ENCODE measurements around the gene THAP7.

Gene THAP7

DNA sequence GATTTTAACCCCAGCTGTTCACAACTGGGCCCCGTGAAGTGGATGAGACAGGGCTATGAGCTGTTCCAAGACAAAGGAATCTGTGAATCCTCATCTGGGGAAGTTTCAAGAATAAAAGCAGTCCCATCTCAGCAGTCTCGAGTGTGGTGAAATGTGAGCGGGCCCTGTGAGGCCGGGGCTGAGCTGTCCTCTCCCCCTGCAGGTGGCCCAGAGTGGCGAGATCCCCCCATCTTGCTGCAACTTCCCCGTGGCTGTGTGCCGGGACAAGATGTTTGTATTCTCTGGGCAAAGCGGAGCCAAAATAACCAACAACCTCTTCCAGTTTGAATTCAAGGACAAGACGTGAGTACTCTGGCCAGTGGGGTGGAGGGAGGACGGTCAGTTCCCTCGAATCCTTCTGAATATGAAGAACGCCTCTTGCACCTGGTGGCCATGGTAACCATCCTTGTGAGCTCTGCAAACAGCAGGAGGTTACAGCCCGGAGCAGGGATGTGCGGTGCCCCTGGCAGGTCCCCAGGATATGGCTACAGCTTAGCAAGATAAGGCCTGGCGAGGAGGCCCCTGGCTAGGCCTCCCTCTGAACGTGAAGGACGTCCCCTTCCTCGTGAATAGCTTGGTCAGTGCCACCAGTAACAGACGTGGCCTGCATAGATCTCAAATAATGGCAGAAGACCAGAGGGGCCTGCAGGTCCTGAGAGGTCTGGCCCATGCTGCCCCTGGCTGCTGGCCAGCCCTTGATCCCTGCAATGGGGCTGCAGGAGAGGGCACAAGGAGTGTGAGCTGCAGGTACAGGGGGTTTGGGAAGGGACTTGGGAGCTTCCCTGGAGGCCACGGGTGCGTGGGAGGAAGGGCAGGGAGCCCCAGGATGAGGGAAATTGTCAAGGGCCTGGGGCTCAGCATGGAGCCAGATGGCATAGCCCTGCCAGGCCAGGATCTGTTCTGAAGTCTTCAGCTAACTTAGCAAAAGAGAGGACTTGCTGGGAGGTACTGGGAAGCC lies 11.4 kb downstream of the THAP7 start:
- in situ Hi-C loops (cut with HindIII; ENCODE audit: low pct_ligation_motif_present, low sequenced_read_pairs) = no loop called here
- Histone ChIP-seq H3K36me3 (replicated peaks) (peaks cover 79% of the 10 kb centered on the region), H3K4me3 (ENCODE audit: low read depth, low read length) (no peak overlapping the region), H3K27me3 (replicated peaks) (no peaks in the 10 kb centered on the region), H3K27ac (no peak overlapping the region)
- TF ChIP-seq, protein P1, sequence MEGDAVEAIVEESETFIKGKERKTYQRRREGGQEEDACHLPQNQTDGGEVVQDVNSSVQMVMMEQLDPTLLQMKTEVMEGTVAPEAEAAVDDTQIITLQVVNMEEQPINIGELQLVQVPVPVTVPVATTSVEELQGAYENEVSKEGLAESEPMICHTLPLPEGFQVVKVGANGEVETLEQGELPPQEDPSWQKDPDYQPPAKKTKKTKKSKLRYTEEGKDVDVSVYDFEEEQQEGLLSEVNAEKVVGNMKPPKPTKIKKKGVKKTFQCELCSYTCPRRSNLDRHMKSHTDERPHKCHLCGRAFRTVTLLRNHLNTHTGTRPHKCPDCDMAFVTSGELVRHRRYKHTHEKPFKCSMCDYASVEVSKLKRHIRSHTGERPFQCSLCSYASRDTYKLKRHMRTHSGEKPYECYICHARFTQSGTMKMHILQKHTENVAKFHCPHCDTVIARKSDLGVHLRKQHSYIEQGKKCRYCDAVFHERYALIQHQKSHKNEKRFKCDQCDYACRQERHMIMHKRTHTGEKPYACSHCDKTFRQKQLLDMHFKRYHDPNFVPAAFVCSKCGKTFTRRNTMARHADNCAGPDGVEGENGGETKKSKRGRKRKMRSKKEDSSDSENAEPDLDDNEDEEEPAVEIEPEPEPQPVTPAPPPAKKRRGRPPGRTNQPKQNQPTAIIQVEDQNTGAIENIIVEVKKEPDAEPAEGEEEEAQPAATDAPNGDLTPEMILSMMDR (IDR thresholded peaks at IDR 0.05; ENCODE audit: low read depth, low read length, missing control alignments) = no peak
- DNase-seq = no peak

GRCh38 chr22:20989323-20990138 lies 12.4 kb downstream of the THAP7 start:
- TF ChIP-seq, protein P1 (IDR thresholded peaks at IDR 0.05; ENCODE audit: low read depth, low read length, missing control alignments) = no peak
- no peak overlapping the region for H3K27ac ChIP-seq
- H3K4me3 ChIP-seq (ENCODE audit: low read depth, low read length) = no peak overlapping the region
- H3K36me3 ChIP-seq (replicated peaks) = peaks cover 74% of the 10 kb centered on the region
- H3K27me3 ChIP-seq (replicated peaks) = no peaks in the 10 kb centered on the region
- DNase-seq = no peak
- in situ Hi-C loops (cut with HindIII; ENCODE audit: low pct_ligation_motif_present, low sequenced_read_pairs) = no loop called here

- in situ Hi-C loops (cut with HindIII; ENCODE audit: low pct_ligation_motif_present, low sequenced_read_pairs) = no loop called here
- TF ChIP-seq, protein P1 (IDR thresholded peaks at IDR 0.05; ENCODE audit: low read depth, low read length, missing control alignments) = no peak
- no peak for DNase-seq
- no peaks in the 10 kb centered on the region for H3K27me3 ChIP-seq (replicated peaks)
- no peak overlapping the region for H3K27ac ChIP-seq
- H3K36me3 ChIP-seq (replicated peaks) = peaks cover 72% of the 10 kb centered on the region
- no peak overlapping the region for H3K4me3 ChIP-seq (ENCODE audit: low read depth, low read length)
Observed at GRCh38 chr22:20988573-20989322, 13.2 kb downstream of the THAP7 start.

GRCh38 chr22:20987375-20987774 lies 14.5 kb downstream of the THAP7 start:
- no peak overlapping the region for H3K4me3 ChIP-seq (ENCODE audit: low read depth, low read length)
- in situ Hi-C loops (cut with HindIII; ENCODE audit: low pct_ligation_motif_present, low sequenced_read_pairs) = no loop called here
- H3K36me3 ChIP-seq (replicated peaks) = peaks cover 63% of the 10 kb centered on the region
- TF ChIP-seq, protein P1 (IDR thresholded peaks at IDR 0.05; ENCODE audit: low read depth, low read length, missing control alignments) = no peak
- H3K27me3 ChIP-seq (replicated peaks) = no peaks in the 10 kb centered on the region
- no peak for DNase-seq
- no peak overlapping the region for H3K27ac ChIP-seq

GRCh38 chr22:20986365-20986764 lies 15.6 kb downstream of the THAP7 start:
- Histone ChIP-seq H3K4me3 (ENCODE audit: low read depth, low read length) (no peak overlapping the region), H3K27ac (no peak overlapping the region), H3K27me3 (replicated peaks) (no peaks in the 10 kb centered on the region), H3K36me3 (replicated peaks) (peaks cover 53% of the 10 kb centered on the region)
- TF ChIP-seq, protein P1 (IDR thresholded peaks at IDR 0.05; ENCODE audit: low read depth, low read length, missing control alignments) = no peak
- in situ Hi-C loops (cut with HindIII; ENCODE audit: low pct_ligation_motif_present, low sequenced_read_pairs) = no loop called here
- no peak for DNase-seq

Data from brain microvascular endothelial cell (primary cell).